ENCODE measurements around the gene CDY1B. TPM values are rescaled to one million over a fixed set of nuclear protein-coding genes. Genes with fewer than 3 reads are reported as not detected.
"Not testable (repeated sequence)": the region's sequence is repeated elsewhere in the genome, so short reads cannot be mapped to it uniquely, and the experiment has no call there.

Gene CDY1B
- not detected for total RNA-seq
- polyA plus RNA-seq, result not detected

GRCh38 chrY:24047919-24048318 lies at the start of gene CDY1B:
CDY1B (minus strand) TSS chrY:24048019; CDS start chrY:24047688, 331 bp downstream.
- no CpG with 5 or more reads among the region's 2 CpGs for WGBS, 2 donors
- DNase-seq; H3K27ac ChIP-seq; H3K27me3 ChIP-seq; H3K9me3 ChIP-seq; intact Hi-C loops (cut with DNase I); H3K4me1 ChIP-seq; H3K4me3 ChIP-seq; H3K36me3 ChIP-seq: not testable (repeated sequence)

GRCh38 chrY:24049525-24049924 lies 1.7 kb upstream of the CDY1B start:
- H3K4me1 ChIP-seq; H3K9me3 ChIP-seq; H3K36me3 ChIP-seq; intact Hi-C loops (cut with DNase I); H3K27me3 ChIP-seq; DNase-seq; H3K4me3 ChIP-seq; H3K27ac ChIP-seq: not testable (repeated sequence)

GRCh38 chrY:24043209-24043608 lies 4.6 kb downstream of the CDY1B start:
- H3K4me3 ChIP-seq; H3K4me1 ChIP-seq; H3K27ac ChIP-seq; intact Hi-C loops (cut with DNase I); H3K36me3 ChIP-seq; DNase-seq; H3K9me3 ChIP-seq; H3K27me3 ChIP-seq: not testable (repeated sequence)
- WGBS, 2 donors, result no CpG with 5 or more reads among the region's 3 CpGs

GRCh38 chrY:24039008-24039718 lies 8.7 kb downstream of the CDY1B start:
- H3K4me3 ChIP-seq; H3K36me3 ChIP-seq; H3K27ac ChIP-seq; DNase-seq; H3K4me1 ChIP-seq; H3K27me3 ChIP-seq; intact Hi-C loops (cut with DNase I); H3K9me3 ChIP-seq: not testable (repeated sequence)
- no CpG with 5 or more reads among the region's 4 CpGs for WGBS, 2 donors

GRCh38 chrY:24026212-24027103 lies 21.4 kb downstream of the CDY1B start:
- no CpG with 5 or more reads among the region's 9 CpGs for WGBS, 2 donors
- intact Hi-C loops (cut with DNase I); H3K4me1 ChIP-seq: not testable (repeated sequence)

More at GRCh38 chrY:24026212-24027103, 21.4 kb downstream of the CDY1B start:
- not testable (repeated sequence) for DNase-seq, H3K36me3 ChIP-seq, H3K4me3 ChIP-seq, H3K27ac ChIP-seq, H3K27me3 ChIP-seq, H3K9me3 ChIP-seq

All from sigmoid colon (tissue), 7 donors.